GM19328 (cell line): Measurements from ENCODE around the gene ZBTB44.
A peak's percentile ranks its signal among the peaks of the same experiment; 100 is the strongest.
"Not testable (repeated sequence)": the region's sequence is repeated elsewhere in the genome, so short reads cannot be mapped to it uniquely, and the experiment has no call there.

ENCODE experiments used
- ATAC-seq: cut with Tn5 transposase; IDR thresholded peaks from one replicate; pipeline ENCODE4 v1.9.1; 2021; ENCODE audit warnings: mild to moderate bottlenecking, moderate library complexity; ENCODE audit not compliant: unreplicated experiment

The ZBTB44 gene

DNA sequence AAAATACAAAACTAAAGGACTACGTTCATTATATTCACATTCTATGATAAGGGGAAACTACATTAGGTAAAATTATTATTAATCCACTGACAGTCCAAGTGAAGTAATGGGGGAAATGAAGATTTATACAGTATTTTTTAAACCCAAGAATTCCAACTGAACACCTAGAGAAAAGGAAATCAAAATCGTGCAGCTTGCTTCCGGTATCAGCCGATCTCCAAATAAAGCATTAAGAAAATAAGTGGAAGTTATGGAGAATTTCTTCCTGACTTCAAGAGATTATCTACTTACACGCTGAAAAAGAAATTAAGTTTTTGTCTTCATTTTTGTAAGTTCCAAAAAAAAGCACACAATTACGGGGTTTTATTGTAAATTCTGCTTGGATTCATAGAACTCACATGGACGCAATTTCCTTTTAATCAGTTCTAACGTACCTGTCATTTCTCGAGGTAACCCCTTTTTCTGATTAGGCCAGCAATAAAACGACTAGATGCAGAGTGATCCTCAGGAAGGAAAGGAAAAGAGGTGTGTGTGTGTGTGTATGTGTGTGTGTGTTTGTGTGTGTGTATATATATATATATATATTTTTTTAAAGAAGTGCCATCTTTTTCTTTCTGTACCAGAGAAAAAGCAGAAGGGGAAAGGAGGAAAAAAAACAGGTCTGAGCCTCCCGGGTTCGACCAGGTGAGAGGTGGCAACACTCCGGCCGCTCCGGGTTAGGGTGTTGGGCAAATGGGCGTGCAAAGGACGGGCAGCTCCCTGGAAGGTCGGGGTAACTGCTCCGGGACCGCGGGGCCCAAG is 1.1 kb downstream of the ZBTB44 start:
- ATAC-seq: no peak

GRCh38 chr11:130312046-130312445 is 2.7 kb downstream of the ZBTB44 start:
- ATAC-seq: no peak

DNA sequence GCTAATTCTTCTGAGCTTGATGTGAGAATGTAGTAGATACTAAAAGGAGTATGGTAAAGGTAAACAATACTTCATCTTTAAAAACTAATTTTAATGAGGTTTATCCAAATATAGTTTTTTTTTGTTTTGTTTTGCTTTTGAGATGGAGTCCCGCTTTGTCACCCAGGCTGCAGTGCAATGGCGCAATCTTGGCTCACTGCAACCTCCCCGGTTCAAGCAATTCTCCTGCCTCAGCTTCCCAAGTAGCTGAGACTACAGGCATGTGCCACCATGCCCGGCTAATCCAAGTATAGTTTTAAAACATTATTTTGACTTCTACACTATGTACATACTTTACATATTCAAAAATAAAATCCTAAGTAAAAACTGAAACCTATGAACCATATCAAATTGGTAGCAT is 4.1 kb downstream of the ZBTB44 start:
- ATAC-seq: no peak

DNA sequence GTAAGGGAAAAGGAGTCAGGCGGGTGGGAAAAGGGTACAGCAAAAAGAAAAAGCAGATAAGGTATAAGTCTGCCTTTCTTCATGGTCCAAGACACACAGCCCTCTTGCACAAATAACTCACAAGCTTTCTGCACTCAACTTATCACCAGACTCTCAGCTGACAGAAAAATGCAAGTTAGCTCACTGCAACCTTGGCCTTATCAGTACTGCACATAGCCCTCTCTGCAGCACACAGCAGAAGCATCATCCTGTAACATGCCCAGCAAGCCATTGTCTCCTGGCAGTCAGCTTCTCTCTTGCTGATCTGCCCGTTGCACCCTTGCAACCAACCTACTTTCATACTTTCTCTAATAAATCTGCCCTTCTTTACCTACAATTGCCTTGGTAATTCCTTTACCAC is 5.8 kb downstream of the ZBTB44 start:
- no peak for ATAC-seq

DNA sequence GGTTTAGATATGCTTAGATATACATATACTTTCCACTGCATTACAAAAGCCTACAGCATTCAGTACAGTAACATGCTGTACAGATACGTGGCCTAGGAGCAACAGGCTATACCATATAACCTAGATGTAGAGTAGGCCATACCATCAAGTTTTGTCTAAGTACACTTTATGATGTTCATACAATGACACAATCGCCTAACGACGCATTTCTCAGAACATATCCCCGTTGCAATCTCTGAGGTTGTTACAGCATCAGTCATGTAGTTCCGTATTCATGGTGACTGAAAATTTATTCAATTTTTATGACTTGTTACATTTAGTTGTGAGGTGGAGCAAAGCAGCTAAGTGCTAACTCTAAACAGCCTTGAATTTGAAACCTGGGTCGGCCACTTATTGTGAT is 6.7 kb downstream of the ZBTB44 start:
- ATAC-seq: no peak

- no peak for ATAC-seq
Measured at GRCh38 chr11:130304651-130305050, 10.1 kb downstream of the ZBTB44 start.

DNA sequence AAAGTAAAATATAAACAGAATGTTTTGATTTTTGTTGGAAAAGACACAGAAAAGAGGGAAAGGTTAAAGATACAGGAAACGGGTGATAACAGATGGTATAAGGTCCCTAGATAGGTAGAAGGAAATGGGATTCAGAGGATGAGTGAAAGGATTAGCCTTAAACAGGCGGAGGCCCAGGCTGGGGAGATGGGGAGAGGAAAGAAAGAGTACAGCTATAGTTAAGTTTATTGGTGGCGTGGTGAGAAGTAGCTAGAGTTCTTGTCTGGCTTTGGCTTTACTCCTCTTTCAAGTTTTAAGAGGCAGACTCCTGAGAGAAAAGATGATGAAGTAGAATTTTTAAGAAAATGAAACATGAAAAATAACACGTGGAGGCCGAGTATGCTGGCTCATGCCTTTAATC is 13.7 kb downstream of the ZBTB44 start:
- no peak for ATAC-seq

GRCh38 chr11:130300567-130300966 is 14.2 kb downstream of the ZBTB44 start:
- ATAC-seq: no peak

- ATAC-seq: no peak
Measured at GRCh38 chr11:130299978-130300377, 14.7 kb downstream of the ZBTB44 start.

- ATAC-seq: no peak
Measured at GRCh38 chr11:130295657-130296056, 19.1 kb downstream of the ZBTB44 start.

DNA sequence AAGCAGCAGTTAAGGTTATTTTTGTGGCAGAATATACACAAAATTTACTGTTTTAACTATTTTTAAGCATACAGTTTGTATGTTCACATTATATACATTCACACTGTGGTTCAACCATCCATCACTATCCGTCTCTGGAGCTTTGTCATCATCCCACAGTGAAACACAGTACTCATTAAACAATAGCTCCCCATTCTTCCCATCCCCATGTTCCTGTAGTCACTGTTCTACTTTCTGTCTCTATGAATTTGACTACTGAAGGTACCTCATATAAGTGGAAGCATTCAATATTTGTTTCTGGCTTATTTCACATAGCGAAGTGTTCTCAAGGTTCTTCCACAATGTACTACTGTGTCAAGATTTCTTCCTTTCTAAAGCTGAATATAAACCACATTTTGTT is 32.6 kb downstream of the ZBTB44 start:
- ATAC-seq: no peak

- ATAC-seq: not testable (repeated sequence)
Measured at GRCh38 chr11:130281341-130281740, 33.4 kb downstream of the ZBTB44 start.

- ATAC-seq: no peak
Measured at GRCh38 chr11:130279989-130280388, 34.7 kb downstream of the ZBTB44 start.

DNA sequence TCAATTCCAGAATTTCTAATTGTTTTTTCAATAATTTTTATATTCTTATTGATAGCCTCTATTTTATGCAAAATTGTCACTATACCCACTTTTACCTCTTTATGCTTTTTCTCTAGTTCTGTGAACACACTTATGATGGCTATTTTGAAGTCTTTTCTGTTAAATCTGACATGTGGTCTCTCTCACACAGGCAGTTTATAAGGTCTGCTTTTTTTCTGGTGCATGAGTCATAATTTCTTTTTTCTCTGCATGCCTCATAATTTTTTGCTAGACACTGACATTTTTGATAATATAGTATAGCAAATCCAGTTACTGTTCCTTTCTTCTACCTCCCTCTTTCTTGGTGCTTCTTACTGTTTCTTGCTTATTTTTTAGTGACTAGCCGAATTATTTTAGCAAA is 36.0 kb downstream of the ZBTB44 start:
- ATAC-seq: no peak

DNA sequence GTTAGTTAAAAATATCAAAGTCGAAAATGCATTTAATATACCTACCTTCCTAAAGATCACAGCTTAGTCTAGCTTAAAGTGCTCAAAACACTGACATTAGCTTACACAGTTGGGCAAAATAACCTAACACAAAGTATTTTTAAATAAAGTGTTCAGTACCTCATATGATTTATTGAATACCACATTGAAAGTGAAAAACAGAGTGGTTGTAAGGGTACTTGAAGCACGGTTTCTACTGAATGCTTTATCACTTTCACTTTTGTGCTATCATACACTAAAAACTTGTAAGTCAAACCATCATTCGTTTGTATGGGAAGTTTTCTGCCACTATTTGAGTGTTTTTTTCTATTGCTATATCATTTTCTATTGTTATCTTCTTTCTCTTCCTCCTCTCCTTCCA is 36.6 kb downstream of the ZBTB44 start:
- ATAC-seq: peak; percentile 70

GRCh38 chr11:130272336-130272735 is 42.4 kb downstream of the ZBTB44 start:
- ATAC-seq: no peak

DNA sequence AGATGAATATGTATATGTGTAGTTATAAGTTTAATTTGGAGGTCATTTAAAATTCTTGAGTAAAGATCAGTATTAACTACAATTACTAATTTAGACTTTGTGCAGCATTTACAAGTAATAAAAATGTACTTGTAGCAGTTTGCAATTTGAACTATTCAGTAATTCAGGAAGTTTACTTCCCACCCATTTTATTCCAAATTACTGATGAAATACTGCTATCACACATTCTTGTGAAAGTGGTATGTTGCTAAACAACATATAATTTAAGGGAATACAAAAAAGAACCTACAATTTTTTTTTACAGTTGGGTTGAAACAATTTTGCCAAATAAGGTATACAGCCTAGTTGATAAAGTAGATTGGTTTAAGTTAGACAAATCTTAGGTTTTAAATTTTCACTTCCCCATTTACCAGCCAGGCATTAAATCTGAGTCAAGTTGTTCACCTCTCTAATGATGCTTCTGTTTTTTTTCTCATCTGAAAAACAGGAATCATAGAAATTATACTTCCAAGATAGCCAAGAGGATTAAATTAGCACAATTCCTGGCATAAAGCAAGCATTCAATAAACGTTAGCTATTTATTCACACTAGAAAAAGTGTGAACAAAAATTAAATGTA is 45.3 kb downstream of the ZBTB44 start:
- no peak for ATAC-seq

DNA sequence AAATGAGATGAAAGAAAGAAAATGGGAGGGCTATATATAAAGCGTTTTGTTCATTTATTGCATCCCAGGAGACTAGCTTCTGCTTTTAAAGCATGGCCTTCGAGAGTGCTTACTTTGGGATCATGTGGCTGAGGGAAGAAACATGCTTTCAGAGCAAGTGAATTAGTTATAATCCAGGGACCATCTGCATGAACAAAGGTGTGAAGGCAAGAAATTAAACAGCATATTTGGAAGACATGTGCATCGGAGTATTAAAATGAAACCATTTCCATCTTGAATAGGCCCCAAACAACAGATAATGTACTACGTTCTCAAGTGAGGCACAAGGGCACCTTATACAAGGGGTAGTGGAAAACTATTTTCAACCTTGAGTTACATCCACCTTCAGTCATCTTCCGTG is 51.4 kb downstream of the ZBTB44 start:
- no peak for ATAC-seq

DNA sequence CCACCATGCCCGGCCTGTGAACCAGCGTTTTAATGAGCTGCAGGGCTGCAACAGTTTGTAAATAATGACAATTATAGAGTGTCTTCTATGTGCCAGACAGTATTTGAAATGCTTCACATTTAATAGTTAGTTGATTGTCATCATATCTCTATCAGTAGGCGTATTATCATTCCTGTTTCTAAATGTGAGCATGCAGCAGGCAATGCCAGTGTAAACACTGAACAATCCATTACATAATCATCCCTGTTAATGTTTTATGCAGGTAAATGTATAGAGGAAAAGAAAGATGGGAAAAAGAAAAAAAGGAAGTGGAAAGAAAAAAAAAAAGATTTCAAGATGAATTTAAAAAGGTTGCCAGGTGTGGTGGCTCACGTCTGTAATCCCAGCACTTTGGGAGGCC is 52.3 kb downstream of the ZBTB44 start:
- no peak for ATAC-seq

GRCh38 chr11:130261571-130261970 is 53.1 kb downstream of the ZBTB44 start:
- no peak for ATAC-seq

DNA sequence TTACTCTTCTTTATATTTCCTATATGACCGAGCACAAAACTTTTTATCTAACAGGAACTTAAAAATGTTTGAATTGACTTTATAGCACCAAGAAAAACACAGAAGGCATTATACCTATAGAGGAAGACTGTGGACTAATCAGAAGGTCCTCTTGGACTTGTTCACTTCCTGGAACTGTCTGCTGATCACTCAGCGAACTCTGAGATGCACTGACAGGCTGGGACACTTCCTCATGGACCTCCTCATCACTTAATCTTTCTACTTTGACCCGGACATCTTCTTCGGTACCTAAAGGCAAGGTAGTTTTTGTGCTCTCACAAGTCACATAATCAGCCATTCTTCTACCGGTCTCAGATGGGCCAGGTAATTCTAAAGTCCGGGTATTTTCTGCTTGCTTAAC is 54.0 kb downstream of the ZBTB44 start:
- no peak for ATAC-seq

- no peak for ATAC-seq
Measured at GRCh38 chr11:130260080-130260627, 54.6 kb downstream of the ZBTB44 start.
